A549 (cell line): ENCODE results near the gene HLA-G. TPM values are rescaled to one million over a fixed set of nuclear protein-coding genes. Genes with fewer than 3 reads are reported as not detected.
A peak's percentile ranks its signal among the peaks of the same experiment; 100 is the strongest.

Experiments used
- ATAC-seq, 2 experiments: fragments of 200-7000 bp in 1 of 2; fragments of >200 bp in 1 of 2; cut with Nextera tagmentation in 1 of 2; cut with Tn5 transposase in 1 of 2; 3 replicates each; pipeline versions ENCODE4 v1.8.0 to v1.9.1; 2018 to 2020; ENCODE audit warnings: mild to moderate bottlenecking in 1 of 2, moderate library complexity in 1 of 2
- CTCF ChIA-PET: fragments of 300-600 bp; sonication (Branson Sonifier 250); formaldehyde crosslinking; extraction: SDS; loops from one replicate; lab custom pipeline; 2021; ENCODE audit warnings: antibody characterized with exemption, inconsistent platforms; lab: Yijun Ruan, JAX
- POLR2A ChIA-PET: fragments of 350-600 bp; formaldehyde crosslinking; extraction: SDS; loops from one replicate; lab custom pipeline; 2021; ENCODE audit warnings: antibody characterized with exemption, inconsistent platforms; lab: Yijun Ruan, JAX
- DNase-seq, 2 experiments: peaks; one replicate each; pipeline versions ENCODE4 v3.0.0 to v3.0.0-alpha.2; 2011 to 2016; ENCODE audit warnings: low read depth in 1 of 2, low spot score in 1 of 2
- FAIRE-seq: peaks from 2 replicates; lab custom pipeline; 2011; peaks lifted over from hg19 to GRCh38; lab: Jason Lieb, UNC
- H3K27ac ChIP-seq, 2 experiments: fragments of >200 bp; sonication (Bioruptor Twin); formaldehyde crosslinking; 3 replicates each; pipeline ENCODE4 v1.5.1; 2016 to 2017
- H3K4me1 ChIP-seq: fragments of >200 bp; sonication (Bioruptor Twin); formaldehyde crosslinking; 3 replicates; pipeline ENCODE4 v1.6.1; 2016
- H3K4me2 ChIP-seq: fragments of >200 bp; sonication (Bioruptor Twin); formaldehyde crosslinking; 3 replicates; pipeline ENCODE4 v1.6.1; 2016
- H3K4me3 ChIP-seq: fragments of >200 bp; sonication (Bioruptor Twin); formaldehyde crosslinking; 3 replicates; pipeline ENCODE4 v1.5.1; 2016
- H3K9me3 ChIP-seq: fragments of >200 bp; sonication (Bioruptor Twin); formaldehyde crosslinking; 3 replicates; pipeline ENCODE4 v1.6.1; 2016
- BHLHE40 ChIP-seq: IDR thresholded peaks from 2 replicates; pipeline ENCODE4 v1.6.1; 2012; ENCODE audit warnings: low read depth, low read length, inconsistent platforms
- CBX8 ChIP-seq: fragments of 200-600 bp; sonication (generic); IDR thresholded peaks from 2 replicates; pipeline ENCODE4 v1.6.1; 2016
- CEBPB ChIP-seq, 2 experiments: fragments of >200 bp in 1 of 2; sonication (Bioruptor Twin) in 1 of 2; formaldehyde crosslinking in 1 of 2; IDR thresholded peaks; 2 replicates each; pipeline ENCODE4 v1.6.1; 2012 to 2016
- EP300 ChIP-seq, 2 experiments: fragments of >200 bp; sonication (Bioruptor Twin); formaldehyde crosslinking; IDR thresholded peaks; 2 replicates in 1 of 2; 3 replicates in 1 of 2; pipeline ENCODE4 v1.6.1; 2016 to 2017
- FOSB ChIP-seq: fragments of 250-450 bp; sonication (Bioruptor Pico); IDR thresholded peaks from 2 replicates; pipeline ENCODE4 v1.5.0; 2020; ENCODE audit warnings: mild to moderate bottlenecking, moderate library complexity
- FOSL2 ChIP-seq, 2 experiments: fragments of 450-650 bp in 1 of 2; fragments of >200 bp in 1 of 2; sonication (Bioruptor Twin) in 1 of 2; formaldehyde crosslinking; IDR thresholded peaks; 2 replicates each; pipeline versions ENCODE4 v1.5.0 to v1.6.1; 2016 to 2020; ENCODE audit warnings: mild to moderate bottlenecking in 1 of 2, moderate library complexity in 1 of 2
- GATA3 ChIP-seq: IDR thresholded peaks from 2 replicates; pipeline ENCODE4 v1.6.1; 2012; ENCODE audit warnings: borderline replicate concordance
- HDAC2 ChIP-seq: fragments of 200-600 bp; sonication (generic); IDR thresholded peaks from 2 replicates; pipeline ENCODE4 v1.6.1; 2016
- HEYL ChIP-seq: fragments of 250-450 bp; sonication (Bioruptor Pico); IDR thresholded peaks from 2 replicates; pipeline ENCODE4 v1.8.0; 2021; ENCODE audit warnings: mild to moderate bottlenecking, moderate library complexity
- JUNB ChIP-seq: fragments of >200 bp; sonication (Bioruptor Twin); formaldehyde crosslinking; IDR thresholded peaks from 2 replicates; pipeline ENCODE4 v1.6.1; 2016
- MAFK ChIP-seq: fragments of 450-650 bp; IDR thresholded peaks from 2 replicates; pipeline ENCODE4 v1.6.1; 2014; ENCODE audit not compliant: partially characterized antibody
- PBX3 ChIP-seq: IDR thresholded peaks from 2 replicates; pipeline ENCODE4 v1.6.1; 2012
- POLR2AphosphoS2 ChIP-seq: conservative IDR thresholded peaks from 2 replicates; pipeline ENCODE4 v1.6.1; 2012; ENCODE audit warnings: low read length, improper control_type of control experiment, inconsistent platforms
- RCOR1 ChIP-seq: fragments of 150-350 bp; IDR thresholded peaks from 2 replicates; pipeline ENCODE4 v1.6.1; 2014; ENCODE audit warnings: antibody characterized with exemption, low read length, low read depth
- REST ChIP-seq: fragments of 200-600 bp; sonication (generic); IDR thresholded peaks from 2 replicates; pipeline ENCODE4 v1.6.1; 2016; ENCODE audit warnings: antibody characterized with exemption, mild to moderate bottlenecking, moderate library complexity
- SMC3 ChIP-seq: fragments of >200 bp; sonication (Bioruptor Twin); formaldehyde crosslinking; IDR thresholded peaks from 3 replicates; pipeline ENCODE4 v1.6.1; 2018; ENCODE audit warnings: inconsistent platforms
- SREBF2 ChIP-seq: fragments of 450-650 bp; IDR thresholded peaks from 2 replicates; pipeline ENCODE4 v1.6.1; 2014; ENCODE audit warnings: mild to moderate bottlenecking, moderate library complexity
- WGBS: methylation state at CpG from one replicate; pipeline ENCODE4 v1.1.6; 2017; ENCODE audit errors: missing lambda C conversion rate; 5-methylcytosine and 5-hydroxymethylcytosine counted together
- polyA plus RNA-seq, 4 experiments: library from polyadenylated mRNA; depleted of rRNA in 3 of 4; stranded (reverse); fragments of >200 nt; fragmentation: RNase III in 1 of 4; extraction: RNeasy Plus Mini Kit Qiagen cat#74134 plus additional on column Dnase treatment in 1 of 4; gene quantifications; 2 replicates in 3 of 4; 3 replicates in 1 of 4; pipeline ENCODE4 v1.2.3, GENCODE V29; 2011 to 2017

Gene HLA-G
- polyA plus RNA-seq, 2 of the 4 experiments (the other 2 are of a cell fraction): 0.06 TPM; not detected in 1

GRCh38 chr6:29815118-29815750, 12.4 kb upstream of the HLA-G start:
- no peaks in the 10 kb centered on the region for H3K9me3 ChIP-seq
- TF ChIP-seq CEBPB (IDR thresholded peaks at IDR 0.05): no peak
- TF ChIP-seq CBX8: no peak
- TF ChIP-seq GATA3: no peak
- WGBS: 75% methylated on average over 6 of the region's 7 CpGs
- no peak for DNase-seq
- no peak overlapping the region for H3K27ac ChIP-seq
- ChIA-PET POLR2A (no interaction called here), CTCF (interaction anchor here (1.0 kb wide), 1 partner anchor 33 kb away, joined by 3 read pairs; no protein-coding TSS in a partner anchor)
- no peak overlapping the region for H3K4me3 ChIP-seq
- no peaks in the 10 kb centered on the region for H3K4me1 ChIP-seq
- H3K4me2 ChIP-seq: no peak overlapping the region
- no peak for FAIRE-seq
- no peak for ATAC-seq

- no peak overlapping the region for H3K4me3 ChIP-seq
- ATAC-seq: no peak
- FAIRE-seq: no peak
- H3K27ac ChIP-seq: no peak overlapping the region
- CTCF ChIA-PET: interaction anchor here (1.1 kb wide), 1 partner anchor 163 kb away, joined by 4 read pairs; no protein-coding TSS in a partner anchor
- POLR2A ChIA-PET: no interaction called here
- no peak for TF ChIP-seq CBX8
- no peaks in the 10 kb centered on the region for H3K9me3 ChIP-seq
- DNase-seq: no peak
- no peaks in the 10 kb centered on the region for H3K4me1 ChIP-seq
- WGBS: 0% methylated on average over 1 of the region's 1 CpG
- no peak overlapping the region for H3K4me2 ChIP-seq
Measured at GRCh38 chr6:29816030-29816429, 11.6 kb upstream of the HLA-G start.

GRCh38 chr6:29818892-29819291, 8.7 kb upstream of the HLA-G start:
- H3K4me1 ChIP-seq: no peaks in the 10 kb centered on the region
- ATAC-seq (no peak), DNase-seq (no peak), FAIRE-seq (no peak)
- TF ChIP-seq FOSL2 (IDR thresholded peaks at IDR 0.05) (no peak), FOSL2 (CRISPR knock-in tag; IDR thresholded peaks at IDR 0.05) (no peak), SREBF2 (no peak), RCOR1 (no peak), SMC3 (no peak), POLR2AphosphoS2 (no peak), HEYL (CRISPR knock-in tag) (no peak), BHLHE40 (no peak), EP300 (IDR thresholded peaks at IDR 0.05) (no peak), MAFK (no peak), HDAC2 (no peak), PBX3 (no peak), JUNB (no peak), REST (no peak), FOSB (CRISPR knock-in tag) (no peak)
- H3K4me2 ChIP-seq: no peak overlapping the region
- no peaks in the 10 kb centered on the region for H3K9me3 ChIP-seq
- ChIA-PET CTCF (no interaction called here), POLR2A (no interaction called here)
- no peak overlapping the region for H3K27ac ChIP-seq
- H3K4me3 ChIP-seq: no peak overlapping the region
- WGBS: 44% methylated on average over 4 of the region's 4 CpGs

GRCh38 chr6:29824144-29824543, 3.5 kb upstream of the HLA-G start:
- DNase-seq (no peak), FAIRE-seq (no peak), ATAC-seq (no peak)
- Histone ChIP-seq H3K4me2 (no peak overlapping the region), H3K27ac (no peak overlapping the region), H3K9me3 (no peaks in the 10 kb centered on the region), H3K4me1 (no peaks in the 10 kb centered on the region), H3K4me3 (no peak overlapping the region)
- ChIA-PET POLR2A (no interaction called here), CTCF (interaction anchor here (1.8 to 2.2 kb wide), 2 partner anchors 10 to 86 kb away, joined by 7 read pairs; no protein-coding TSS in a partner anchor)
- TF ChIP-seq REST (no peak), PBX3 (no peak), MAFK (peak; percentile 32)
